GM06990 (cell line): ENCODE data around the gene PGA4.
"Not testable (repeated sequence)": the region's sequence is repeated elsewhere in the genome, so short reads cannot be mapped to it uniquely, and the experiment has no call there.

Source experiments
- DNase-seq: peaks from one replicate; pipeline ENCODE4 v3.0.0-alpha.2; 2011; ENCODE audit not compliant: insufficient read length; ENCODE audit errors: extremely low read depth
- H3K27me3 ChIP-seq: replicated peaks from 2 replicates; pipeline ENCODE4 v1.6.0; 2011; ENCODE audit warnings: low read length; ENCODE audit not compliant: control insufficient read depth, insufficient read depth
- H3K36me3 ChIP-seq: 2 replicates; pipeline ENCODE4 v1.5.1; 2011; ENCODE audit warnings: low read length; ENCODE audit not compliant: control insufficient read depth, insufficient read depth
- H3K4me3 ChIP-seq: replicated peaks from 2 replicates; pipeline ENCODE4 v1.5.1; 2011; ENCODE audit warnings: low read depth, mild to moderate bottlenecking, control low read depth, low read length

The PGA4 gene

GRCh38 chr11:61213711-61214324, 8.3 kb upstream of the PGA4 start:
- DNase-seq, H3K27me3 ChIP-seq, H3K4me3 ChIP-seq, H3K36me3 ChIP-seq: not testable (repeated sequence)

- H3K27me3 ChIP-seq, H3K36me3 ChIP-seq, H3K4me3 ChIP-seq, DNase-seq: not testable (repeated sequence)
Measured at GRCh38 chr11:61218306-61218705, 3.8 kb upstream of the PGA4 start.

DNA sequence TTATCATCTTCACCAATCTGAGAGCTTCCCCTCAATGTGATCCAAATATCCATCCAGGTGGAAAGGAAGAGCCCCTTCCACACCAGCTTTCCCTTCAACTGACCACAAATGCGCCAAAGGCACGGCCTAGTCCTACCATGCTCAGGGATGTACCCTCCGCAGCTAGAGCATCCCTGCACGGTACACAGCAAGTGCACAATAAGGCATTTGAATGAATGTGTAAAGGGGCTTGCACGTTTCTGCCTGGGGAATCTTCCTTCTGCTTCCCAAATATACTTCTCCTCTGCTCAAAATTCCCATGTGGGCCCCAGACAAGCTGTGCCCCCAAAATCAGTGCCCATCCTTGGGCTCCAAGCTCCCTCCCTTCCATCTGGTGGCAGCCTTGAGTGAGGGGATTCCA, 3.1 kb upstream of the PGA4 start:
- H3K4me3 ChIP-seq, H3K27me3 ChIP-seq, DNase-seq, H3K36me3 ChIP-seq: not testable (repeated sequence)

DNA sequence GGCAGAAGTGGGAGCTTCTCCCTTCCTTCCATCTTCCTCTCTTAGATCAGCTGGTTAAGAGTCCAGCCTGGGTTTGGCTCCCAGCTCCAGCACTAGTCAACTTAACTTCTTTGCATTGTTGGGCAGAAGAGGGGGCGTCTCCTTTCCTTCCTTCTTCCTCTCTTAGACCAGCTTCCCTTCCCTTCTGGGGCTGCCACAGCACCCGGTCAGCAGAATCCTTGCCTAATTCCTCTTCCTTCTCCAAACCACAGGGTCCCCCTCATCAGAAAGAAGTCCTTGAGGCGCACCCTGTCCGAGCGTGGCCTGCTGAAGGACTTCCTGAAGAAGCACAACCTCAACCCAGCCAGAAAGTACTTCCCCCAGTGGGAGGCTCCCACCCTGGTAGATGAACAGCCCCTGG, 545 bp downstream of the PGA4 start:
- not testable (repeated sequence) for H3K36me3 ChIP-seq, H3K4me3 ChIP-seq, DNase-seq, H3K27me3 ChIP-seq

GRCh38 chr11:61226457-61227137, 4.5 kb downstream of the PGA4 start:
- not testable (repeated sequence) for H3K4me3 ChIP-seq, H3K36me3 ChIP-seq, DNase-seq, H3K27me3 ChIP-seq

GRCh38 chr11:61229458-61229857, 7.3 kb downstream of the PGA4 start:
- not testable (repeated sequence) for H3K27me3 ChIP-seq, H3K4me3 ChIP-seq, DNase-seq, H3K36me3 ChIP-seq

DNA sequence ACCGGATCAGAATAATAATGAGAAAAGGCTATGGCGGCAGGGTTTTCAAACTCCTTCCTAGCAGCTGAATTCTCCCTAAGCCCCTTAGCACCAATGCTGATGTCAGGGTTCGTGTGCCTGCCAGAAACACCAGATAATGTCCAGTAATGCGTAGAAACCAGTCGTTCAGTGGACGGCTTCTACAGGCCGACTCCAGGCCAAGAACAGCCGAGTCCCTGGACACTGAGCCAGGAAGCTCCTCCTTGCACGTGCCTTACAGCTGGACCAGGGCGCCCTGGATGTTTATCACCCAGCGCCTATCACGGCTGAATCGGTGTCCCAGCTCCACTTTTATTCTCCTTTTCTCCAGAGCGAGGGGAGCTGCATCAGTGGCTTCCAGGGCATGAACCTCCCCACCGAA, 8.9 kb downstream of the PGA4 start:
- H3K27me3 ChIP-seq, H3K4me3 ChIP-seq, DNase-seq, H3K36me3 ChIP-seq: not testable (repeated sequence)

DNA sequence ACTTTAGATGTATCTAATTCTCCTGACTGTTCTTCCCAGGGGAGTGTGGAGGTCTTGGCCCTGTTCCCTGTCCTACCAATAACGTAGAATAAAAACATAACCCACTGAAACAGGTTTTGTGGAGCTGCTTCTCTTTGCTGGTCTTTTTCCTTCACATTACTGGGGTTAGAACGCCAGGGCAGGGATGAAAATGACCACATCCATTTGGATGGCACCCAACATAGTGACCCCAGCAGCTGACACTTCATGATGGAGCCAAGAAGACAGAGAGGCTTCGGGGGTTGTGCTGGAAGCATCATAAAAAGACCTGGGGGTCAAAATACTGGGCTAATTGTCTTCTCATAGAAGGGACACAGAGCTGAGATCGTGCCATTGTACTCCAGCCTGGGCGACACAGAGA, 9.4 kb downstream of the PGA4 start:
- not testable (repeated sequence) for DNase-seq, H3K36me3 ChIP-seq, H3K27me3 ChIP-seq, H3K4me3 ChIP-seq

DNA sequence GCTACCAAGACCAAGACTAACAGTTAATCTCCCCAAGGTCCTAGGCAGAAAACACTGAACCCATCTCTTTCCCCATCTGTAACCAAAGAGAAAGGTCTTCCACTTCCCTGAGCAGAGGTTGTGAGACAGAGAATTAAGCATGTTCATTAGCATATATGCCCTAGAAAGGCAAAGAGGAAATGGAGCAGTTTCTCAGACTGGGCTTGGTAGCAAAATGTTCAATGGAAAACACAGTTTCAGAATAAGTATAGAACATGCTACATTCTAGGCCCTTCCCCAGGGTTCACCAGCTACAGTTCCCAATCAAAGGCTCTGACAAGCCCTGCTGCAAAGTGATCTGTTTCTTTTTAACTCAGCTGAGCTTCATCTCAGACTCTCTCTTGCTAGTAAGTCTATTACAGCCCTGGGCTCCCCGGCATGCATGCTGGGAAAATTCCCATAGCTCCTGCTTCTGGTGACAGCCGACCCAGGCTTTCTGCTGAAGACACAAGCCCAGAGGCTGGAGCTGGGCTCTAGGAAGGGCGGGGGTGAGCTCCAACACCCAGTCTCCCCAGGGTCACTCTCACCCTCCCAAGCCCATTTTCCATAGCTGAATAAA, 10.5 kb downstream of the PGA4 start:
- DNase-seq, H3K4me3 ChIP-seq, H3K36me3 ChIP-seq, H3K27me3 ChIP-seq: not testable (repeated sequence)

GRCh38 chr11:61237130-61237529, 15.0 kb downstream of the PGA4 start:
- H3K4me3 ChIP-seq, H3K27me3 ChIP-seq, H3K36me3 ChIP-seq, DNase-seq: not testable (repeated sequence)

DNA sequence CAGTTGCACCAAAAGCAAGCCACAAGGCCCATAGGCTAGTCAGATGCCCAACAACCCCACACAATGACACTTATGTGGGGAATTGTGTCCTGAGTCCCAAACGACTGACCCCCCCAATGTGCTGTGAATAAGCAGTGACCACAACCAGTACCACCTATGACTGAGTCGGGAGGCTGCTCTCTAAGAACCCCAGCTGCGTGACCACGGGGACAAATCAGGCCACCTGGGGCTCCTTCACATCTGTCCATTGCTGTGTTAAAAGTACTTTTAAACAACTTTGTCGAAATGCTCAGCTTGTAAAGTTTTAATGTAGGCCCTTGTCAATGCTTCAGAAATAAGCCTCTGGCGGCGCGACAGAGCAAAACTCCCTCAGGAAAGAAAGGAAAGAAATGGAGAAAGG, 18.1 kb downstream of the PGA4 start:
- H3K36me3 ChIP-seq, H3K27me3 ChIP-seq, H3K4me3 ChIP-seq, DNase-seq: not testable (repeated sequence)

DNA sequence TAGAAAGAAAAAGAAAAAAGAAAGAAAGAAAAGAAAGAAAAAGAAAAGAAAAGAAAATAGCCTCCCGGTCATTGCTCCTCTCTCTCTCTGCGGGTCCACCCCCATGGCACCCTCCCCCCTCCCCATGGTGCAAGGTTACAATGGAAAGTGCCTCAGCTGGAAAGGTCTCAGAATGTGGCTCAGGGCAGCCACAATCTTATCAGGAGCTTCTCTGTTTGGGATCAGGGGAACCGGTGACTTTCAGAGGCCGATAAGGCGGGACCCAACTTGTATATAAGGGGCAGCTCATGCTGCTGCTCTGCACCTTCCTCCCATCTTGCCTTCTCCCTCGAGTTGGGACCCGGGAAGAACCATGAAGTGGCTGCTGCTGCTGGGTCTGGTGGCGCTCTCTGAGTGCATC, 18.7 kb downstream of the PGA4 start, which contains the start of gene PGA5:
TSS of gene PGA5 (plus strand) at position 301 of the 400 bp plus-strand sequence. CDS start at position 353, 52 bp downstream.
- DNase-seq, H3K4me3 ChIP-seq, H3K27me3 ChIP-seq, H3K36me3 ChIP-seq: not testable (repeated sequence)

GRCh38 chr11:61241526-61241925, 19.4 kb downstream of the PGA4 start:
- DNase-seq, H3K27me3 ChIP-seq, H3K36me3 ChIP-seq, H3K4me3 ChIP-seq: not testable (repeated sequence)

GRCh38 chr11:61245284-61245964, 23.3 kb downstream of the PGA4 start:
- not testable (repeated sequence) for H3K36me3 ChIP-seq, DNase-seq, H3K4me3 ChIP-seq, H3K27me3 ChIP-seq
